ENCODE data around the gene HDAC9. TPM values are rescaled to one million over a fixed set of nuclear protein-coding genes. Genes with fewer than 3 reads are reported as not detected.

HDAC9 gene
- total RNA-seq, 2 donors from 2014 or later: 1.5 to 4.0 TPM

DNA sequence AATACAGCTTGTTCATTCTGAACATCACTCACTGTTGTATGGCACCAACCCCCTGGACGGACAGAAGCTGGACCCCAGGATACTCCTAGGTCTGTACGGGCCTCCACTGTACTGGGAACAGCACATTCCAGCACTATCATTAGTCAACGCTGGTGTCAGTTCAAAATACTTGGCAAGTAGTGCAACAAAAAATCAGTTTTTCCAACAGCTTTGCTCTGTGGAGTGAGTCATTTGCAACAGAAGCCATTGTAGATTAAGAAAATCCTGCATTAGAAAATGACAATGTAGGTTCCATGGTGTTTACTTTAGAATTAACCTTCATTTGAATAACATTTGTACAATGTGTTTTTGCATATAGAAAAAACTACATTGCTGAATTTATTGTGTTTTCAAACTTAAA lies 266.6 kb downstream of the HDAC9 start:
- peaks cover 12% of the 10 kb centered on the region for H3K4me1 ChIP-seq (ENCODE audit: control insufficient read depth, insufficient read depth, low read length)
- no peak overlapping the region for H3K9ac ChIP-seq (ENCODE audit: extremely low read depth, low read length, poor library complexity, severe bottlenecking)
- H3K9me3 ChIP-seq (ENCODE audit: control insufficient read depth, low read length): no peaks in the 10 kb centered on the region
- H3K36me3 ChIP-seq (ENCODE audit: control insufficient read depth, insufficient read depth, low read length): no peaks in the 10 kb centered on the region
- no peaks in the 10 kb centered on the region for H3K27me3 ChIP-seq (ENCODE audit: control insufficient read depth, insufficient read depth, low read length, poor library complexity, severe bottlenecking)
- no peak overlapping the region for H3K27ac Mint-ChIP-seq
- no peaks in the 10 kb centered on the region for H3K27me3 Mint-ChIP-seq (ENCODE audit: insufficient read depth)
- H3K4me3 ChIP-seq (ENCODE audit: low read length): no peak overlapping the region
- no peak overlapping the region for H3K27ac ChIP-seq (ENCODE audit: low read depth, low read length)
- TF ChIP-seq, protein P1, sequence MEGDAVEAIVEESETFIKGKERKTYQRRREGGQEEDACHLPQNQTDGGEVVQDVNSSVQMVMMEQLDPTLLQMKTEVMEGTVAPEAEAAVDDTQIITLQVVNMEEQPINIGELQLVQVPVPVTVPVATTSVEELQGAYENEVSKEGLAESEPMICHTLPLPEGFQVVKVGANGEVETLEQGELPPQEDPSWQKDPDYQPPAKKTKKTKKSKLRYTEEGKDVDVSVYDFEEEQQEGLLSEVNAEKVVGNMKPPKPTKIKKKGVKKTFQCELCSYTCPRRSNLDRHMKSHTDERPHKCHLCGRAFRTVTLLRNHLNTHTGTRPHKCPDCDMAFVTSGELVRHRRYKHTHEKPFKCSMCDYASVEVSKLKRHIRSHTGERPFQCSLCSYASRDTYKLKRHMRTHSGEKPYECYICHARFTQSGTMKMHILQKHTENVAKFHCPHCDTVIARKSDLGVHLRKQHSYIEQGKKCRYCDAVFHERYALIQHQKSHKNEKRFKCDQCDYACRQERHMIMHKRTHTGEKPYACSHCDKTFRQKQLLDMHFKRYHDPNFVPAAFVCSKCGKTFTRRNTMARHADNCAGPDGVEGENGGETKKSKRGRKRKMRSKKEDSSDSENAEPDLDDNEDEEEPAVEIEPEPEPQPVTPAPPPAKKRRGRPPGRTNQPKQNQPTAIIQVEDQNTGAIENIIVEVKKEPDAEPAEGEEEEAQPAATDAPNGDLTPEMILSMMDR (conservative IDR thresholded peaks at IDR 0.05): no peak
- WGBS, 2 experiments (ENCODE audit: insufficient coverage in 1 of 2, insufficient read length in 1 of 2): 80 to 86% methylated on average over 2 to 3 of the region's 3 CpGs
- no peak for DNase-seq
- H3K4me1 Mint-ChIP-seq: peaks cover 15% of the 10 kb centered on the region
- no peaks in the 10 kb centered on the region for H3K9me3 Mint-ChIP-seq
- H3K4me3 Mint-ChIP-seq: no peak overlapping the region
- no peaks in the 10 kb centered on the region for H3K36me3 Mint-ChIP-seq (ENCODE audit: low read depth)

- H3K4me1 ChIP-seq (ENCODE audit: control insufficient read depth, insufficient read depth, low read length): peaks cover 19% of the 10 kb centered on the region
- H3K27me3 ChIP-seq (ENCODE audit: control insufficient read depth, insufficient read depth, low read length, poor library complexity, severe bottlenecking): no peaks in the 10 kb centered on the region
- H3K27ac ChIP-seq (ENCODE audit: low read depth, low read length): no peak overlapping the region
- H3K27ac Mint-ChIP-seq: no peak overlapping the region
- no peak overlapping the region for H3K9ac ChIP-seq (ENCODE audit: extremely low read depth, low read length, poor library complexity, severe bottlenecking)
- 91 to 100% methylated on average over 1 to 2 of the region's 2 CpGs for WGBS, 2 experiments (ENCODE audit: insufficient coverage in 1 of 2, insufficient read length in 1 of 2)
- H3K4me3 Mint-ChIP-seq: no peak overlapping the region
- H3K36me3 ChIP-seq (ENCODE audit: control insufficient read depth, insufficient read depth, low read length): no peaks in the 10 kb centered on the region
- H3K9me3 ChIP-seq (ENCODE audit: control insufficient read depth, low read length): no peaks in the 10 kb centered on the region
- no peaks in the 10 kb centered on the region for H3K9me3 Mint-ChIP-seq
- H3K4me3 ChIP-seq (ENCODE audit: low read length): no peak overlapping the region
- H3K27me3 Mint-ChIP-seq (ENCODE audit: insufficient read depth): no peaks in the 10 kb centered on the region
- no peaks in the 10 kb centered on the region for H3K36me3 Mint-ChIP-seq (ENCODE audit: low read depth)
- H3K4me1 Mint-ChIP-seq: peaks cover 45% of the 10 kb centered on the region
- DNase-seq: no peak
- TF ChIP-seq, protein P1 (conservative IDR thresholded peaks at IDR 0.05): no peak
These were observed 272.7 kb downstream of the HDAC9 start for GRCh38 chr7:18768256-18768655.

- no peak overlapping the region for H3K9ac ChIP-seq (ENCODE audit: extremely low read depth, low read length, poor library complexity, severe bottlenecking)
- no peaks in the 10 kb centered on the region for H3K9me3 ChIP-seq (ENCODE audit: control insufficient read depth, low read length)
- no peaks in the 10 kb centered on the region for H3K27me3 Mint-ChIP-seq (ENCODE audit: insufficient read depth)
- no peaks in the 10 kb centered on the region for H3K36me3 ChIP-seq (ENCODE audit: control insufficient read depth, insufficient read depth, low read length)
- TF ChIP-seq, protein P1 (conservative IDR thresholded peaks at IDR 0.05): no peak
- WGBS, 2 experiments (ENCODE audit: insufficient coverage in 1 of 2, insufficient read length in 1 of 2): 77 to 90% methylated on average over 5 to 7 of the region's 7 CpGs
- H3K4me3 ChIP-seq (ENCODE audit: low read length): peak overlapping the region; percentile 20
- no peak overlapping the region for H3K27ac ChIP-seq (ENCODE audit: low read depth, low read length)
- H3K9me3 Mint-ChIP-seq: no peaks in the 10 kb centered on the region
- H3K4me1 ChIP-seq (ENCODE audit: control insufficient read depth, insufficient read depth, low read length): peaks cover 19% of the 10 kb centered on the region
- H3K36me3 Mint-ChIP-seq (ENCODE audit: low read depth): no peaks in the 10 kb centered on the region
- H3K4me1 Mint-ChIP-seq: peaks cover 45% of the 10 kb centered on the region
- no peak overlapping the region for H3K4me3 Mint-ChIP-seq
- peak overlapping the region; percentile 7 for H3K27ac Mint-ChIP-seq
- no peak for DNase-seq
- no peaks in the 10 kb centered on the region for H3K27me3 ChIP-seq (ENCODE audit: control insufficient read depth, insufficient read depth, low read length, poor library complexity, severe bottlenecking)
These were observed 274.7 kb downstream of the HDAC9 start for GRCh38 chr7:18770154-18770811.
